Measurements from ENCODE around the gene SLC16A6. TPM values are rescaled to one million over a fixed set of nuclear protein-coding genes. Genes with fewer than 3 reads are reported as not detected.

Gene SLC16A6
- polyA plus RNA-seq, 1 of the 3 experiments (the other 2 are of a cell fraction), result not detected

DNA sequence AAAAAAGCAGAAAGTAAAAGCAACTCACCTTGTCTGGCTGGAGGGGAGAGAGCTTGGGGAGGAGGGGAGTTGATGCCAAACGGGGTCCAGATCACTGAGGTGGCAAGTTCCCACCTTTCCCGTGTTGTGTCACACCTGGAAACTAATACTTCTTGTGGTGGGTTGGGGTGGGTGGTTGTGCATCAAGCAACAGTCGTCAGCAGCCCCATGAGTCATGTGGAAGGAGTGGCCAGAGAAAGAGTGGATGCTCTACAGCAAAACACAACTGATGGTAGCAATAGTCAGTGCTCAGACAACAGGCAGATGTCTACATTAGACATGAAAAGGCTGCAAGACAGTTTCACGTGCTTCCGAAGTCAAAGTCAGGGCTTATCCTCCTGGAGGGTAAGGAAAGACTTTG, 35.8 kb upstream of the SLC16A6 start:
- Histone ChIP-seq H3K4me2 (no peak overlapping the region), H3K36me3 (replicated peaks in 1 of 2; ENCODE audit: control insufficient read depth in 1 of 2, insufficient read depth in 2 of 2, low read length in 1 of 2) (no peaks in the 10 kb centered on the region), H3K4me3 (ENCODE audit: low read depth in 2 of 2, low read length in 1 of 2) (no peak overlapping the region), H3K9me2 (no peaks in the 10 kb centered on the region), H3K9ac (no peak overlapping the region), H2AFZ (ENCODE audit: low read depth) (no peak overlapping the region), H3K79me2 (ENCODE audit: insufficient read depth) (no peaks in the 10 kb centered on the region), H4K20me1 (ENCODE audit: insufficient read depth) (no peaks in the 10 kb centered on the region), H3K4me1 (ENCODE audit: control insufficient read depth in 1 of 2, insufficient read depth in 2 of 2, low read depth in 1 of 2, low read length in 1 of 2) (no peaks in the 10 kb centered on the region), H3K9me3 (no peaks in the 10 kb centered on the region), H3K27me3 (ENCODE audit: insufficient read depth) (no peaks in the 10 kb centered on the region), H3K27ac (ENCODE audit: low read depth in 2 of 2, low read length in 1 of 2) (no peak overlapping the region), H3F3A (replicated peaks; ENCODE audit: insufficient read depth) (no peaks in the 10 kb centered on the region)
- ChIA-PET CTCF (interaction anchor here (0.6 to 1.6 kb wide), 4 partner anchors 12 to 214 kb away, joined by 3 to 4 read pairs (median 3); no protein-coding TSS in a partner anchor), POLR2A (no interaction called here)
- DNase-seq, result no peak
- WGBS (ENCODE audit: low lambda C conversion rate), result 22% methylated on average over 5 of the region's 5 CpGs
- TF ChIP-seq FOXJ3 (CRISPR knock-in tag; IDR thresholded peaks at IDR 0.05), result no peak
- TF ChIP-seq MXI1 (IDR thresholded peaks at IDR 0.05; ENCODE audit: low read depth, low read length), result no peak
- no peak for TF ChIP-seq EP300 (IDR thresholded peaks at IDR 0.05; ENCODE audit: borderline replicate concordance in 1 of 2, low read depth in 1 of 2, low read length in 1 of 2)
- TF ChIP-seq, protein P1, sequence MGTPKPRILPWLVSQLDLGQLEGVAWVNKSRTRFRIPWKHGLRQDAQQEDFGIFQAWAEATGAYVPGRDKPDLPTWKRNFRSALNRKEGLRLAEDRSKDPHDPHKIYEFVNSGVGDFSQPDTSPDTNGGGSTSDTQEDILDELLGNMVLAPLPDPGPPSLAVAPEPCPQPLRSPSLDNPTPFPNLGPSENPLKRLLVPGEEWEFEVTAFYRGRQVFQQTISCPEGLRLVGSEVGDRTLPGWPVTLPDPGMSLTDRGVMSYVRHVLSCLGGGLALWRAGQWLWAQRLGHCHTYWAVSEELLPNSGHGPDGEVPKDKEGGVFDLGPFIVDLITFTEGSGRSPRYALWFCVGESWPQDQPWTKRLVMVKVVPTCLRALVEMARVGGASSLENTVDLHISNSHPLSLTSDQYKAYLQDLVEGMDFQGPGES (IDR thresholded peaks at IDR 0.05; ENCODE audit: low read depth, low read length), result no peak
- no peak for TF ChIP-seq ZBTB33 (IDR thresholded peaks at IDR 0.05; ENCODE audit: borderline replicate concordance, low read depth)
- TF ChIP-seq, protein P2, sequence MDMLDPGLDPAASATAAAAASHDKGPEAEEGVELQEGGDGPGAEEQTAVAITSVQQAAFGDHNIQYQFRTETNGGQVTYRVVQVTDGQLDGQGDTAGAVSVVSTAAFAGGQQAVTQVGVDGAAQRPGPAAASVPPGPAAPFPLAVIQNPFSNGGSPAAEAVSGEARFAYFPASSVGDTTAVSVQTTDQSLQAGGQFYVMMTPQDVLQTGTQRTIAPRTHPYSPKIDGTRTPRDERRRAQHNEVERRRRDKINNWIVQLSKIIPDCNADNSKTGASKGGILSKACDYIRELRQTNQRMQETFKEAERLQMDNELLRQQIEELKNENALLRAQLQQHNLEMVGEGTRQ (IDR thresholded peaks at IDR 0.05; ENCODE audit: borderline replicate concordance, low read depth, low read length), result no peak
- TF ChIP-seq GATA2 (CRISPR knock-in tag; IDR thresholded peaks at IDR 0.05), result no peak
- TF ChIP-seq MEF2A (IDR thresholded peaks at IDR 0.05; ENCODE audit: borderline replicate concordance, low read depth), result no peak
- TF ChIP-seq FOXM1 (IDR thresholded peaks at IDR 0.05; ENCODE audit: low read depth), result no peak
- TF ChIP-seq ELF1 (IDR thresholded peaks at IDR 0.05), result no peak
- TF ChIP-seq YY1 (IDR thresholded peaks at IDR 0.05; ENCODE audit: low read depth), result no peak
- TF ChIP-seq GABPA (IDR thresholded peaks at IDR 0.05; ENCODE audit: low read depth), result no peak

DNA sequence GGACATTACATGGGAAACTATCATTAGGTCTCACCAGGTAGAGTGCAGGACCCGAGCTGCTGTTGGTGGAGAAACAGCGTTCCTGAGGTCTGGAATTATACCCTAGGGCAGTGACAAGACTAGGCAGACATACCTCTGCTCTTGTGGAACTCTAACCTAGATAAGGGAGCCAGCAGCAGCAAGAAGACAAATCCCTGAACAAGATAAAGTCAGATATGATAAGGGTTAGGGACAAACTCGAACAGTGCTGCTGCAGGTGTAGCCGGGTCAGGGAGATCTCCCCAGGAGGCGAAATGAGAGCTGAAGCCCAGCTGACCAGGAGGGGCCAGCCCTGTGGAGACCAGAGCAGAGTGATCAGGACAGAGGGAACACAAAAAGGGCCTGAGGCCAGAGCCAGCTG, 35.0 kb upstream of the SLC16A6 start:
- H3K4me1 ChIP-seq (ENCODE audit: control insufficient read depth in 1 of 2, insufficient read depth in 2 of 2, low read depth in 1 of 2, low read length in 1 of 2), result no peaks in the 10 kb centered on the region
- 17% methylated on average over 5 of the region's 5 CpGs for WGBS (ENCODE audit: low lambda C conversion rate)
- H3K36me3 ChIP-seq (replicated peaks in 1 of 2; ENCODE audit: control insufficient read depth in 1 of 2, insufficient read depth in 2 of 2, low read length in 1 of 2), result no peaks in the 10 kb centered on the region
- no peak for DNase-seq
- H3K27me3 ChIP-seq (ENCODE audit: insufficient read depth), result no peaks in the 10 kb centered on the region
- POLR2A ChIA-PET, result no interaction called here
- H3F3A ChIP-seq (replicated peaks; ENCODE audit: insufficient read depth), result no peaks in the 10 kb centered on the region
- no peaks in the 10 kb centered on the region for H3K79me2 ChIP-seq (ENCODE audit: insufficient read depth)
- H3K4me2 ChIP-seq, result no peak overlapping the region
- no peak overlapping the region for H3K27ac ChIP-seq (ENCODE audit: low read depth in 2 of 2, low read length in 1 of 2)
- H3K9ac ChIP-seq, result no peak overlapping the region
- H4K20me1 ChIP-seq (ENCODE audit: insufficient read depth), result no peaks in the 10 kb centered on the region
- H2AFZ ChIP-seq (ENCODE audit: low read depth), result no peak overlapping the region
- H3K4me3 ChIP-seq (ENCODE audit: low read depth in 2 of 2, low read length in 1 of 2), result no peak overlapping the region
- no peak for TF ChIP-seq RXRA (IDR thresholded peaks at IDR 0.05; ENCODE audit: borderline replicate concordance, low read depth)
- no peak for TF ChIP-seq EP300 (IDR thresholded peaks at IDR 0.05; ENCODE audit: borderline replicate concordance in 1 of 2, low read depth in 1 of 2, low read length in 1 of 2)
- no peak for TF ChIP-seq MEF2A (IDR thresholded peaks at IDR 0.05; ENCODE audit: borderline replicate concordance, low read depth)
- TF ChIP-seq TAF1 (IDR thresholded peaks at IDR 0.05; ENCODE audit: borderline replicate concordance, low read depth, low read length), result no peak
- CTCF ChIA-PET, result interaction anchor here (0.6 to 1.8 kb wide), 6 partner anchors 12 to 214 kb away, joined by 3 to 6 read pairs (median 3); no protein-coding TSS in a partner anchor
- no peaks in the 10 kb centered on the region for H3K9me3 ChIP-seq
- no peaks in the 10 kb centered on the region for H3K9me2 ChIP-seq
